HG03175 (cell line): ENCODE measurements around the gene LMAN1L.
A peak's percentile ranks its signal among the peaks of the same experiment; 100 is the strongest.
"Not testable (repeated sequence)": the region's sequence is repeated elsewhere in the genome, so short reads cannot be mapped to it uniquely, and the experiment has no call there.

Experiments
- ATAC-seq: cut with Tn5 transposase; IDR thresholded peaks from one replicate; pipeline ENCODE4 v1.9.1; 2021; ENCODE audit warnings: mild to moderate bottlenecking, moderate library complexity; ENCODE audit not compliant: unreplicated experiment

LMAN1L gene

GRCh38 chr15:74782259-74783071 lies 30.2 kb upstream of the LMAN1L start:
- peak; percentile 3 for ATAC-seq

- ATAC-seq: no peak
Observed at GRCh38 chr15:74783072-74783807, 29.4 kb upstream of the LMAN1L start.

GRCh38 chr15:74783808-74784175 lies 28.8 kb upstream of the LMAN1L start:
- no peak for ATAC-seq

- no peak for ATAC-seq
Observed at GRCh38 chr15:74784426-74785193, 28.0 kb upstream of the LMAN1L start.

GRCh38 chr15:74785194-74786032 lies 27.2 kb upstream of the LMAN1L start:
- no peak for ATAC-seq

GRCh38 chr15:74786081-74786480 lies 26.6 kb upstream of the LMAN1L start:
- ATAC-seq: not testable (repeated sequence)

- no peak for ATAC-seq
Observed at GRCh38 chr15:74786551-74787165, 26.0 kb upstream of the LMAN1L start.

- ATAC-seq: peak; percentile 56
Observed at GRCh38 chr15:74787251-74788041, 25.2 kb upstream of the LMAN1L start.

GRCh38 chr15:74788042-74788682 lies 24.5 kb upstream of the LMAN1L start:
- no peak for ATAC-seq

GRCh38 chr15:74788683-74789151 lies 23.9 kb upstream of the LMAN1L start:
- peak; percentile 31 for ATAC-seq

GRCh38 chr15:74789171-74789631 lies 23.4 kb upstream of the LMAN1L start:
- no peak for ATAC-seq

- ATAC-seq: no peak
Observed at GRCh38 chr15:74789741-74790079, 22.9 kb upstream of the LMAN1L start.

GRCh38 chr15:74790080-74790916 lies 22.3 kb upstream of the LMAN1L start:
- no peak for ATAC-seq

- no peak for ATAC-seq
Observed at GRCh38 chr15:74791007-74791406, 21.6 kb upstream of the LMAN1L start.

- no peak for ATAC-seq
Observed at GRCh38 chr15:74791667-74792066, 21.0 kb upstream of the LMAN1L start.

GRCh38 chr15:74792227-74793016 lies 20.2 kb upstream of the LMAN1L start:
- ATAC-seq: no peak
